ENCODE measurements around the gene PIH1D2. TPM values are rescaled to one million over a fixed set of nuclear protein-coding genes. Genes with fewer than 3 reads are reported as not detected.

The PIH1D2 gene
- total RNA-seq, 1 experiment from 2014 or later: 4.8 TPM

DNA sequence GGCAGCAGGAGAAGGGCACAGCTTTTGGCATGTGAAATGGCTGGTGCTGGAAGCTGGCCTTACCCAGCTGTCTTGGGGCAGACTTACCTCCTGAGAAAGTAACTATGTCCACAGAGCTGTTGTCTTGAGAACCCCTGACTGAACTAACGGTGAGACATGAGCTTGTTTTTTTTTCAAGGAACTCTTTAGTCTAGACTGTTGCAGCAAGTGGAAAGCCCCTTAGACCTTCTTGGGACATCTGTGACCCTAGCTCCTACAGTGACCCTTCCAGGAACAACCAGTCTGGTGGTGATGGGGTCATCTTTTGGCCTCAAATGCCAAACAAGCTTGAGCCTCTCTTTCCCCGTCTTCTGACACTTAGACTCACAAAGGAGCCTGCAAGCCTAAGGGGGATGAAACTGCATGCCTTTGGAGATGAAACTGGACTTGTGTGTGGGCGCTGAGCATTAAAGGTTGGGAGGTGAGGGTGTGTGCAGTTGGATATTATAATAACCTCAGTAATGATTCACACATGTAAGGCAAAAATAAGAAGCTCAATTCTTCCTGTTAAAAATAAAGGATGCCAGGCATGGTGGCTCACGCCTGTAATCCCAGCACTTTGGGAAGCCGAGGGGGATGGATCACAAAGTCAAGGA is 48.3 kb upstream of the PIH1D2 start:
- CTCF ChIA-PET: no interaction called here
- Histone ChIP-seq H2AFZ (no peak overlapping the region), H3K4me2 (no peak overlapping the region), H3K79me2 (ENCODE audit: low read depth) (no peaks in the 10 kb centered on the region), H3F3A (ENCODE audit: insufficient read depth, low read depth) (no peaks in the 10 kb centered on the region; the same call in 1 of the 2 replicates), H3K9me3 (ENCODE audit: insufficient read depth, low read depth) (no peaks in the 10 kb centered on the region), H3K27me3 (ENCODE audit: insufficient read depth, low read depth) (no peaks in the 10 kb centered on the region), H3K36me3 (ENCODE audit: low read depth) (no peaks in the 10 kb centered on the region), H3K4me1 (replicated peaks; ENCODE audit: insufficient read depth) (no peaks in the 10 kb centered on the region), H3K9me2 (ENCODE audit: insufficient read depth) (no peaks in the 10 kb centered on the region), H3K4me3 (no peak overlapping the region), H3K27ac (no peak overlapping the region), H4K20me1 (ENCODE audit: insufficient read depth) (no peaks in the 10 kb centered on the region)
- DNase-seq: no peak
- no peak for TF ChIP-seq EZH2 (IDR thresholded peaks at IDR 0.05; ENCODE audit: low read depth)
- TF ChIP-seq CTCF (conservative IDR thresholded peaks at IDR 0.05): no peak
- POLR2A ChIA-PET (ENCODE audit: unreplicated experiment): no interaction called here
- intact Hi-C loops (cut with micrococcal nuclease; ENCODE audit: unreplicated experiment): no loop called here
- BruUV-seq (replicated peaks): no TSS peak

- intact Hi-C loops (cut with micrococcal nuclease; ENCODE audit: unreplicated experiment): no loop called here
- DNase-seq: no peak
- H3F3A ChIP-seq (ENCODE audit: insufficient read depth, low read depth): 0 out of 2 replicates have a peak, but pooled peaks cover 4% of the 10 kb centered on the region
- ChIA-PET CTCF (no interaction called here), POLR2A (ENCODE audit: unreplicated experiment) (no interaction called here)
- H3K79me2 ChIP-seq (ENCODE audit: low read depth): no peaks in the 10 kb centered on the region
- H3K9me3 ChIP-seq (ENCODE audit: insufficient read depth, low read depth): no peaks in the 10 kb centered on the region
- H2AFZ ChIP-seq: no peak overlapping the region
- TF ChIP-seq CTCF (conservative IDR thresholded peaks at IDR 0.05) (no peak), EZH2 (IDR thresholded peaks at IDR 0.05; ENCODE audit: low read depth) (no peak)
- BruUV-seq (replicated peaks): no TSS peak
- no peak overlapping the region for H3K4me3 ChIP-seq
- no peaks in the 10 kb centered on the region for H3K27me3 ChIP-seq (ENCODE audit: insufficient read depth, low read depth)
- H3K4me2 ChIP-seq: no peak overlapping the region
- no peaks in the 10 kb centered on the region for H3K9me2 ChIP-seq (ENCODE audit: insufficient read depth)
- H3K27ac ChIP-seq: no peak overlapping the region
- H4K20me1 ChIP-seq (ENCODE audit: insufficient read depth): no peaks in the 10 kb centered on the region
- H3K36me3 ChIP-seq (ENCODE audit: low read depth): no peaks in the 10 kb centered on the region
- peaks cover 3% of the 10 kb centered on the region; the same call in 1 of the 2 replicates for H3K4me1 ChIP-seq (replicated peaks; ENCODE audit: insufficient read depth)
Measured at GRCh38 chr11:112118176-112118575, 44.4 kb upstream of the PIH1D2 start.

- POLR2A ChIA-PET (ENCODE audit: unreplicated experiment): no interaction called here
- Histone ChIP-seq H3K27ac (no peak overlapping the region), H3K36me3 (ENCODE audit: low read depth) (no peaks in the 10 kb centered on the region), H3K4me1 (replicated peaks; ENCODE audit: insufficient read depth) (peaks cover 3% of the 10 kb centered on the region; the same call in 1 of the 2 replicates), H3F3A (ENCODE audit: insufficient read depth, low read depth) (0 out of 2 replicates have a peak, but pooled peaks cover 4% of the 10 kb centered on the region), H3K9me2 (ENCODE audit: insufficient read depth) (no peaks in the 10 kb centered on the region), H3K27me3 (ENCODE audit: insufficient read depth, low read depth) (no peaks in the 10 kb centered on the region), H3K4me2 (no peak overlapping the region), H3K79me2 (ENCODE audit: low read depth) (no peaks in the 10 kb centered on the region), H3K9me3 (ENCODE audit: insufficient read depth, low read depth) (no peaks in the 10 kb centered on the region), H3K4me3 (no peak overlapping the region), H2AFZ (no peak overlapping the region), H4K20me1 (ENCODE audit: insufficient read depth) (no peaks in the 10 kb centered on the region)
- CTCF ChIA-PET: no interaction called here
- no TSS peak for BruUV-seq (replicated peaks)
- intact Hi-C loops (cut with micrococcal nuclease; ENCODE audit: unreplicated experiment): no loop called here
- no peak for TF ChIP-seq EZH2 (IDR thresholded peaks at IDR 0.05; ENCODE audit: low read depth)
- TF ChIP-seq CTCF (conservative IDR thresholded peaks at IDR 0.05): no peak
- DNase-seq: no peak
Measured at GRCh38 chr11:112115386-112115785, 41.6 kb upstream of the PIH1D2 start.

Measured in PC-9 (cell line).